Measurements from ENCODE around the gene RDH14.

GRCh38 chr2:18593496-18593895 is 33.0 kb upstream of the RDH14 start:
- no peak for TF ChIP-seq CTCF (IDR thresholded peaks at IDR 0.05)
- TF ChIP-seq POLR2A (IDR thresholded peaks at IDR 0.05) = no peak
